Testis (tissue), 3 donors: ENCODE results near the gene DSP. TPM values are rescaled to one million over a fixed set of nuclear protein-coding genes. Genes with fewer than 3 reads are reported as not detected.

Source experiments
- DNase-seq: peaks from one replicate; pipeline ENCODE4 v3.0.0-alpha.2; 2019
- H3K27ac ChIP-seq, 2 donors: fragments of 200-600 bp; sonication (generic); one replicate each; pipeline ENCODE4 v1.5.1; 2019
- H3K27me3 ChIP-seq: fragments of 200-600 bp; sonication (generic); one replicate; pipeline ENCODE4 v1.5.1; 2019
- H3K36me3 ChIP-seq: fragments of 200-600 bp; sonication (generic); one replicate; pipeline ENCODE4 v1.5.1; 2017; ENCODE audit warnings: low read depth; ENCODE audit errors: missing control alignments
- H3K4me1 ChIP-seq: fragments of 200-600 bp; sonication (generic); one replicate; pipeline ENCODE4 v1.5.1; 2019
- H3K4me3 ChIP-seq, 2 donors: fragments of 200-600 bp; sonication (generic); one replicate each; pipeline ENCODE4 v1.5.1; 2017 to 2019
- H3K9me3 ChIP-seq: fragments of 200-600 bp; sonication (generic); one replicate; pipeline ENCODE4 v1.5.1; 2017
- POLR2A ChIP-seq: fragments of 450-650 bp; IDR thresholded peaks from one replicate; pipeline ENCODE4 v1.6.1; 2017; ENCODE audit warnings: antibody characterized with exemption, mild to moderate bottlenecking, moderate library complexity
- WGBS, 2 donors: methylation state at CpG; one replicate each; pipeline ENCODE4 v1.1.5; 2018; 5-methylcytosine and 5-hydroxymethylcytosine counted together
- intact Hi-C: fragments of 100-400 bp; cut with DNase I; formaldehyde crosslinking; loops from one replicate; pipeline ENCODE4 v1.15.1; 2023; ENCODE audit warnings: low total_unique reads
- polyA plus RNA-seq: library from polyadenylated mRNA; stranded (reverse); fragments of 350-450 nt; fragmentation: Illumina TruSeq; extraction: RNeasy Lipid Tissue Mini Kit (QIAGEN cat#74804); gene quantifications from one replicate; pipeline ENCODE4 v1.2.3, GENCODE V29; 2014; ENCODE audit warnings: low read depth, low replicate concordance; ENCODE audit not compliant: insufficient read depth
- total RNA-seq, 2 donors: library from RNA; depleted of rRNA; stranded (reverse); fragments of >200 nt; gene quantifications; one replicate each; pipeline ENCODE4 v1.2.3, GENCODE V29; 2016
- TF ChIP-seq, protein P1 (sequence below), 3 experiments: fragments of 450-650 bp in 2 of 3; fragments of 200-600 bp in 1 of 3; sonication (generic) in 1 of 3; IDR thresholded peaks; one replicate each; pipeline ENCODE4 v1.5.1; 2016 to 2019; ENCODE audit warnings: antibody characterized with exemption in 3 of 3, mild to moderate bottlenecking in 2 of 3, moderate library complexity in 1 of 3

Gene DSP
- total and polyA plus RNA-seq, 3 donors from 2014 or later: 3.6 to 4.5 (median 4.1) TPM

- no peak for DNase-seq
- Histone ChIP-seq H3K4me1 (peaks cover 6% of the 10 kb centered on the region), H3K9me3 (no peaks in the 10 kb centered on the region), H3K36me3 (no peaks in the 10 kb centered on the region), H3K27ac (no peak overlapping the region), H3K4me3 (no peak overlapping the region), H3K27me3 (no peaks in the 10 kb centered on the region)
- WGBS, 2 donors: 81 to 88% methylated on average over 3 to 4 of the region's 4 CpGs
- intact Hi-C loops: no loop called here
- TF ChIP-seq, protein P1, sequence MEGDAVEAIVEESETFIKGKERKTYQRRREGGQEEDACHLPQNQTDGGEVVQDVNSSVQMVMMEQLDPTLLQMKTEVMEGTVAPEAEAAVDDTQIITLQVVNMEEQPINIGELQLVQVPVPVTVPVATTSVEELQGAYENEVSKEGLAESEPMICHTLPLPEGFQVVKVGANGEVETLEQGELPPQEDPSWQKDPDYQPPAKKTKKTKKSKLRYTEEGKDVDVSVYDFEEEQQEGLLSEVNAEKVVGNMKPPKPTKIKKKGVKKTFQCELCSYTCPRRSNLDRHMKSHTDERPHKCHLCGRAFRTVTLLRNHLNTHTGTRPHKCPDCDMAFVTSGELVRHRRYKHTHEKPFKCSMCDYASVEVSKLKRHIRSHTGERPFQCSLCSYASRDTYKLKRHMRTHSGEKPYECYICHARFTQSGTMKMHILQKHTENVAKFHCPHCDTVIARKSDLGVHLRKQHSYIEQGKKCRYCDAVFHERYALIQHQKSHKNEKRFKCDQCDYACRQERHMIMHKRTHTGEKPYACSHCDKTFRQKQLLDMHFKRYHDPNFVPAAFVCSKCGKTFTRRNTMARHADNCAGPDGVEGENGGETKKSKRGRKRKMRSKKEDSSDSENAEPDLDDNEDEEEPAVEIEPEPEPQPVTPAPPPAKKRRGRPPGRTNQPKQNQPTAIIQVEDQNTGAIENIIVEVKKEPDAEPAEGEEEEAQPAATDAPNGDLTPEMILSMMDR (IDR thresholded peaks at IDR 0.05): no peak
- TF ChIP-seq POLR2A: no peak
These were observed 5.4 kb downstream of the DSP start for GRCh38 chr6:7546896-7547295.

DNA sequence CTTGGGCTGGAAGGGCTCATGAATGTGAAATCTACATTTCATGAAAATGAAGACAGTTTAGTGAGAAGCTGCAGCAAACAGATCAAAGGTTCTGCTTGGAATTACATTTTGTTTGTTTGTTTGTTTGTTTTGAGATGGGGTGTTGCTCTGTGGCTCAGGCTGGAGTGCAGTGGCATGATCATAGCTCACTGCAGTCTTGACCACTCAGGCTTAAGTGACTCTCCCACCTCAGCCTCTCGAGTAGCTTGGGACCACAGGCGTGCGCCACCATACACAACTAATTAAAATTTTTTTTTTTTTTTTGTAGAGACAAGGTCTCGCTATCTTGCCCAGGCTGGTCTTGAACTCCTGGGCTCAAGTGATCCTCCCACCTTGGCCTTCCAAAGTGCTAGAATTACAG, 5.8 kb downstream of the DSP start:
- Histone ChIP-seq H3K4me1 (peaks cover 3% of the 10 kb centered on the region), H3K4me3 (no peak overlapping the region), H3K36me3 (no peaks in the 10 kb centered on the region), H3K27me3 (no peaks in the 10 kb centered on the region), H3K27ac (no peak overlapping the region), H3K9me3 (no peaks in the 10 kb centered on the region)
- WGBS, 2 donors: 91 to 96% methylated on average over 4 of the region's 4 CpGs
- no peak for DNase-seq
- intact Hi-C loops: no loop called here
- no peak for TF ChIP-seq POLR2A
- TF ChIP-seq, protein P1 (IDR thresholded peaks at IDR 0.05): no peak

DNA sequence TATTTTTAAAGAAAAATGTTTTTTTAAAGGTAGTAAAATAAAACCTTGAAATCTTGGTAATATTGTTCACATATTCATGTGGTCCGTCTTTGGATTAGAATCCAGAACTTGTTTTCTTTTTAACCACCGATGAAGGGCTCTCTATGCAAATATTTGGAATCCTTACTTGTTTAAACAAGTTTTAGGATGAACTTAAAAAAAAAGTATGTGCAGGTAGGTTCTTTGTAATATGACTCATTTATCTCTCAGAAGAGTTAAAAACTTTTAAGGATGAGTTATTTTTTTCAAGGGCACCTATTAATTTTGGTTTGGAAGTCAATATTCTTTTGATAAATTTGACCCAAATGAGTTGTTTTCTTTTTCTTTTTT, 8.9 kb downstream of the DSP start:
- H3K36me3 ChIP-seq: no peaks in the 10 kb centered on the region
- intact Hi-C loops: no loop called here
- H3K27ac ChIP-seq: no peak overlapping the region
- H3K4me3 ChIP-seq: no peak overlapping the region
- H3K4me1 ChIP-seq: no peaks in the 10 kb centered on the region
- WGBS, 2 donors: 88 to 95% methylated on average over 2 of the region's 2 CpGs
- TF ChIP-seq POLR2A: no peak
- TF ChIP-seq, protein P1 (IDR thresholded peaks at IDR 0.05): no peak
- no peaks in the 10 kb centered on the region for H3K9me3 ChIP-seq
- DNase-seq: no peak
- no peaks in the 10 kb centered on the region for H3K27me3 ChIP-seq

- DNase-seq: no peak
- Histone ChIP-seq H3K27me3 (no peaks in the 10 kb centered on the region), H3K36me3 (no peaks in the 10 kb centered on the region), H3K4me1 (no peaks in the 10 kb centered on the region), H3K4me3 (no peak overlapping the region), H3K27ac (no peak overlapping the region), H3K9me3 (no peaks in the 10 kb centered on the region)
- TF ChIP-seq POLR2A: no peak
- TF ChIP-seq, protein P1 (IDR thresholded peaks at IDR 0.05): no peak
- intact Hi-C loops: no loop called here
- 76 to 77% methylated on average over 6 of the region's 6 CpGs for WGBS, 2 donors
These were observed 13.2 kb downstream of the DSP start for GRCh38 chr6:7554533-7555275.

DNA sequence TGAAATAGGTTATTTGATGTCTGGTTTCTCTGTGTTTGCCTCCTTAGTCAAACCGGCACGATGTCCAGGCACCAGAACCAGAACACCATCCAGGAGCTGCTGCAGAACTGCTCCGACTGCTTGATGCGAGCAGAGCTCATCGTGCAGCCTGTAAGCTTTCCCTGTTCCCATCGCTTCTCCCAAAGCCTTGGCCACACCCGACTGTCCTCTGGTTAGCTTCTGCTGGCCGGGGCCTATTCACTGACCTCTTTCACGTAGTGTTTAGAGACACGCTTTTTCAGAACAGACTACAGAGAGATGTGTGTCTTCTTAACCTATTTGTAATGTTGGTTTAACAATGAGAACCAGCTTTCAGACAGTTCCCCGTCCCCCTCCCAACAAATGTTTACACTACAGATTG, 14.2 kb downstream of the DSP start:
- no peaks in the 10 kb centered on the region for H3K9me3 ChIP-seq
- TF ChIP-seq, protein P1 (IDR thresholded peaks at IDR 0.05): no peak
- no peak for TF ChIP-seq POLR2A
- no peak overlapping the region for H3K27ac ChIP-seq
- intact Hi-C loops: no loop called here
- no peaks in the 10 kb centered on the region for H3K4me1 ChIP-seq
- 93 to 94% methylated on average over 11 of the region's 11 CpGs for WGBS, 2 donors
- H3K36me3 ChIP-seq: no peaks in the 10 kb centered on the region
- no peaks in the 10 kb centered on the region for H3K27me3 ChIP-seq
- DNase-seq: no peak
- no peak overlapping the region for H3K4me3 ChIP-seq
